ENCODE data around the gene AKNAD1.

AKNAD1 gene

DNA sequence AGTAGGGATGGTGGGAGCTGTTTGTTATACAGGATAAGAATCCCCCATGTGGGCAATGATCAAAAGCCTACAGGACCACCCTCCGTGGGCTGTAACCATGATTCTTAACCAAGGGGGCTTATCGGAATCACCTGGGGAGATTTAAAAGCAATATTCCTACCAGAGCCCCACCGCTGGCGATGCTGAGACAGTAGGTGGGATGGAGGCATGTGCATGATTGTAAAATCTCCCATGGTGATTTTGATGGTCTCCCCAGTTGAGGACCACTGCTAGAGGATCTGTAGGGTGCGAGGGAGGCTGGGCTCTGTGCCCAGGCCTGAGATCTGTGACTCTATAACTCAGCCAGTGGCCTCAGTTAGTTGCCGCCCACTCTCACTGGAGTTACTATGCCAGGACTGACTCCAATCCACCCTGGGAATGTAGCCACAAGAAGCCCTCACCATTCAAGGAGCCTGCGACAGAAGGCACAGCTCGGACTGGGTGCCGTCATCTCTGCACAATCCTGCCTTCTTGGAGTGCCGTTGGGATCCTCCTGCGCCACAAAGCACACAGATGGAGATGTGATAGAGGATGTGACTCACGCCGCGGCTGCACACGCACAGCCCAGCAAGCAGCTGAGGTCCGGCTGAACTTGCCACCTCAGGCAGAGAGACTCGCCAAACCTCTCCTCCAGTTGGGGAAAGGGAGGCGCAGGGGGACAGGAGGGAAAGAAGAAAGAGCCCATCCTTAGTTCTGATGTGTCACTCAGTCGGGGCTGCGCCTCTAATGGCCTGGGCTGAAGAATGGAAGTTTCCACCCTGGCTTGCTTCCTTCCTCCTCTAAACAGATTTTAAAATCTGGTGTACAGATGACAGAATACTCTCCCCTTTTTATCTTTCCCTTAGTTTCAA, 26.5 kb downstream of the AKNAD1 start:
- H3K4me3 ChIP-seq (ENCODE audit: low read depth, low read length): no peak overlapping the region
- TF ChIP-seq, protein P1, sequence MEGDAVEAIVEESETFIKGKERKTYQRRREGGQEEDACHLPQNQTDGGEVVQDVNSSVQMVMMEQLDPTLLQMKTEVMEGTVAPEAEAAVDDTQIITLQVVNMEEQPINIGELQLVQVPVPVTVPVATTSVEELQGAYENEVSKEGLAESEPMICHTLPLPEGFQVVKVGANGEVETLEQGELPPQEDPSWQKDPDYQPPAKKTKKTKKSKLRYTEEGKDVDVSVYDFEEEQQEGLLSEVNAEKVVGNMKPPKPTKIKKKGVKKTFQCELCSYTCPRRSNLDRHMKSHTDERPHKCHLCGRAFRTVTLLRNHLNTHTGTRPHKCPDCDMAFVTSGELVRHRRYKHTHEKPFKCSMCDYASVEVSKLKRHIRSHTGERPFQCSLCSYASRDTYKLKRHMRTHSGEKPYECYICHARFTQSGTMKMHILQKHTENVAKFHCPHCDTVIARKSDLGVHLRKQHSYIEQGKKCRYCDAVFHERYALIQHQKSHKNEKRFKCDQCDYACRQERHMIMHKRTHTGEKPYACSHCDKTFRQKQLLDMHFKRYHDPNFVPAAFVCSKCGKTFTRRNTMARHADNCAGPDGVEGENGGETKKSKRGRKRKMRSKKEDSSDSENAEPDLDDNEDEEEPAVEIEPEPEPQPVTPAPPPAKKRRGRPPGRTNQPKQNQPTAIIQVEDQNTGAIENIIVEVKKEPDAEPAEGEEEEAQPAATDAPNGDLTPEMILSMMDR (IDR thresholded peaks at IDR 0.05; ENCODE audit: low read depth, low read length): no peak
- TF ChIP-seq, protein P2, sequence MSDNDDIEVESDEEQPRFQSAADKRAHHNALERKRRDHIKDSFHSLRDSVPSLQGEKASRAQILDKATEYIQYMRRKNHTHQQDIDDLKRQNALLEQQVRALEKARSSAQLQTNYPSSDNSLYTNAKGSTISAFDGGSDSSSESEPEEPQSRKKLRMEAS (IDR thresholded peaks at IDR 0.05; ENCODE audit: low read depth, low read length): no peak
- TF ChIP-seq MYC (IDR thresholded peaks at IDR 0.05; ENCODE audit: low read depth, low read length) (peak; percentile 30; the same call in 1 of the 2 replicates), POLR2A (IDR thresholded peaks at IDR 0.05; ENCODE audit: extremely low read depth, insufficient read length) (no peak)
- DNase-seq (ENCODE audit: low read depth): peak; percentile 88

DNA sequence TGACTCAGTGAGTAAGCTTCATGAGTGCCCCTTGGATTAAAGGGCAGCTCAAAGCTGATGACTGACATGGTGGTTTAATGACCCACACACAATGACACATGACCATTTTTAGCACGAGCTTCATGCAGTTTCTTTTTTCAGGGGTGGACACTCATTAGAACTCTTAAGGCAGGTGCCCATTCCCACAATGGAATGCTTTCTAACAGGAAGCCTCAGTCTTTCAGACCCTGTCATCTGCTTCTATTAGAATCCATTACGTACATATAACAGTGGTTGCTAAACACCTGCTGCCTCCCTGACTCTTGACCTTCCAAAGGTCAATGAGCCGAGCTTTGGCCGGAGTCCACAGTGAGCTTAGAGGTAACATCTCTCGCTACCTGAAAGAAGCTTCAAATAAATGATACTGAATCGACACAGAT, 27.4 kb downstream of the AKNAD1 start:
- no peak overlapping the region for H3K4me3 ChIP-seq (ENCODE audit: low read depth, low read length)
- TF ChIP-seq MYC (IDR thresholded peaks at IDR 0.05; ENCODE audit: low read depth, low read length) (no peak), POLR2A (IDR thresholded peaks at IDR 0.05; ENCODE audit: extremely low read depth, insufficient read length) (no peak)
- TF ChIP-seq, protein P1 (IDR thresholded peaks at IDR 0.05; ENCODE audit: low read depth, low read length): no peak
- TF ChIP-seq, protein P2 (IDR thresholded peaks at IDR 0.05; ENCODE audit: low read depth, low read length): no peak
- no peak for DNase-seq (ENCODE audit: low read depth)

DNA sequence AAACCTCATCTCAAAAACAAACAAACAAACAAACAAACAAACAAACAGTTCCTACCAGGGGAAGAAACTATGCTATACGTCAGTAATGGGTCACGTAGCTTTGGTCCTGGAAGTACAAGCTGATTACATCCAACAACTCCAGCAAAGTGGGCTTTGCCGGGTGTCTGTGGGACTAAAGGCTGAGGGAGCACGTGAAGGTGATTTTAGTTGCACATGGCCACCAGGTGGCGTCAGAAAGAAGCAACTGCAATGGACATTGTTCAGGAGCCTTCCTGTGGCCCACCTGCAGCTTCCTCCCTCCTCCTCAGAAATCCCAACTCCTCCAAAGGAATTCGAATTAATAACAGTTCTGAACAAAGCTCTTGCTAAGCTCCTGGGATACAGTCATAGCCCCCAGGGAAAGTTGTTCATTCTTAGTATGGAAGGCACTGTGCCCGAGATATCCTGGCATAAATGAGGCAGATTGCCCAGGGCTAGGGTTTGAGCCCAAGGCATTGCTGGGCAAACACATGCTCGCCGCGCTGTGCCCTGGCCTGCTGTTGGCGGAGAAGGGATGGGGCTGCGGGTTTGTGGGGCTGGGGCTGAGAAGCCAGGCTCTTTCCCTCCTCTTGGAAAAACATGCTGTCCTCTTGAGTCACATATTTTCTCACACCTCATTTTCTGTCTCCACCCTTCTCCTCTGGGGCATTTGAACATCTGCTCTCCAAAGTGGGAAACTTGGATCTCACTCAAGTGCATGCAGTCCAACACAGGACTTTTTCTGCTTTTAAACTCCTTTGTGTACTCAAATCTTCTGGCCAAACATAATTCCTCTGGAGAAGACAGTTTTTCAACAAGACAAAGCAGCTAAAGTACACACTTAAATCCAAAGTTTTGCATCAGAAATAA, 28.6 kb downstream of the AKNAD1 start:
- DNase-seq (ENCODE audit: low read depth): peak; percentile 73
- TF ChIP-seq, protein P2 (IDR thresholded peaks at IDR 0.05; ENCODE audit: low read depth, low read length): peak; percentile 96
- TF ChIP-seq, protein P1 (IDR thresholded peaks at IDR 0.05; ENCODE audit: low read depth, low read length): peak; percentile 72
- TF ChIP-seq MYC (IDR thresholded peaks at IDR 0.05; ENCODE audit: low read depth, low read length): peak; percentile 78
- no peak for TF ChIP-seq POLR2A (IDR thresholded peaks at IDR 0.05; ENCODE audit: extremely low read depth, insufficient read length)
- H3K4me3 ChIP-seq (ENCODE audit: low read depth, low read length): no peak overlapping the region

DNA sequence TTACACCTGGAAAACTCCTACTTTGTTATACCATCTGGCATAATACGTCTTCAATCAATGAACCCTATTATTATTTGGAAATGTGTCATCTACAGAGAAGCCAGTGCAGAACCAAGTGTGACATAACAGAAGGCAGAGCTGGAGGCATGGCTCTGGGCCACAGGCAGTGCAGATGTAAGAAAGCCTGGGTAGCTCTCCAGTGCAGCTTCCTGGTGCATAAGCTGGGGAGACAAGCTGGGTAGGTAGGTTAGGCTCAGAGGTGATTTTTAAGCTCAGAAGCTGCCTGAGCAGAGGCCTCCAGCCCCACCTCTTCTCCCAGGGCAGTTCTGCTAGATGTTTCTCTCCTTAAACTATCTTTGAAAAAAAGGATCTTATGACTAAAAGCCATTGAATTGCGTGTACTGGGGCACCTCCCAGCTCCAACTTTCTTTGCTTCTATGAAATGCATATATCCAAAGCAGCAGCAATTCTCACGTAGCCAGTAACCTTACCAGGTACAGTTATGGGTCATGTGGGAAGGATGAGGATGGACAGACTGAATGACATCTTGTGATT, 30.7 kb downstream of the AKNAD1 start:
- TF ChIP-seq, protein P2 (IDR thresholded peaks at IDR 0.05; ENCODE audit: low read depth, low read length): no peak
- no peak for TF ChIP-seq POLR2A (IDR thresholded peaks at IDR 0.05; ENCODE audit: extremely low read depth, insufficient read length)
- TF ChIP-seq, protein P1 (IDR thresholded peaks at IDR 0.05; ENCODE audit: low read depth, low read length): no peak
- DNase-seq (ENCODE audit: low read depth): no peak
- H3K4me3 ChIP-seq (ENCODE audit: low read depth, low read length): no peak overlapping the region

DNA sequence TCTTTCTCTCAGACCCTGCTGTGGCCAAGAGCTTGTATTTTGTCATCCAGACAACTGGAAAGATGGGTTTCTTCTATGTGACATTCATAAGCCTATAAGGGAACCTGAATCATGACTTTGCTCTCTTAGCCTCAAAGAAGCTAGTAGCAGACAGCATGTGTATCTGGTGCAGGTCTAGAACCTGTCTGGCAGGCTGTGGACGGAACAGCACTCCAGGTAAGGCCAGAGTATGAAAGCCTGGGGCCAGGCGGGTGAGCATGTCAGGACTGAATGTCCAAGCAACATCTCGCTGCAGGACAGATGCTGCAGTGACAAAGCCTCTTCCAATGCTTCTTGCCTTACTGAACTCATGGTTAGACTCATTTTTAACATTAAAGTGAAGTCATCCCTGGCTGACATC, 32.8 kb downstream of the AKNAD1 start:
- DNase-seq (ENCODE audit: low read depth): no peak
- H3K4me3 ChIP-seq (ENCODE audit: low read depth, low read length): no peak overlapping the region
- no peak for TF ChIP-seq POLR2A (IDR thresholded peaks at IDR 0.05; ENCODE audit: extremely low read depth, insufficient read length)
